Sigmoid colon (tissue), 4 donors: ENCODE data around the gene KRT72.

Experiments used
- POLR2AphosphoS5 ChIP-seq, 4 donors: sonication (generic); formaldehyde crosslinking; IDR thresholded peaks; one replicate each; pipeline ENCODE4 v1.6.1; 2017; ENCODE audit warnings: antibody characterized with exemption in 4 of 4
- TF ChIP-seq, protein P1 (sequence below), 4 experiments: fragments of 450-650 bp in 3 of 4; fragments of 200-600 bp in 1 of 4; IDR thresholded peaks; one replicate each; pipeline ENCODE4 v1.5.1; 2016 to 2019; ENCODE audit warnings: antibody characterized with exemption in 4 of 4, mild to moderate bottlenecking in 3 of 4, moderate library complexity in 2 of 4

DNA sequence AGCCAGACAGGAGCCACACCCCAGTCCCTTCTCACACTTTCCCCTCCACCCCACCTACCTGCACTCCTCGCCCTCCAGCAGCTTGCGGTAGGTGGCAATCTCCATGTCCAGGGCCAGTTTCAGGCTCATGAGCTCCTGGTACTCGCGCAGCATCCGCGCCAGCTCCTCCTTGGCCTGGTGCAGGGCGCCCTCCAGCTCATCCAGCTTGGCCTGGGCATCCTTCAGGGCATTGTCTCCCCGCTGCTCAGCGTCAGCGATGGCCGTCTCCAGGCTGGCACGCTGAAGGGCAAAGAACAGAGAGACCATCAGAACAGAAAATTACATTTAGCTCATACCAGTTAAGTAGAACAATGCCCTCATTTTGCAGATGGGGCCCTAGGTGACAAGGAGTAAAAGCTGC, 33.2 kb downstream of the KRT72 start:
- no peak for TF ChIP-seq POLR2AphosphoS5 (IDR thresholded peaks at IDR 0.05)
- TF ChIP-seq, protein P1, sequence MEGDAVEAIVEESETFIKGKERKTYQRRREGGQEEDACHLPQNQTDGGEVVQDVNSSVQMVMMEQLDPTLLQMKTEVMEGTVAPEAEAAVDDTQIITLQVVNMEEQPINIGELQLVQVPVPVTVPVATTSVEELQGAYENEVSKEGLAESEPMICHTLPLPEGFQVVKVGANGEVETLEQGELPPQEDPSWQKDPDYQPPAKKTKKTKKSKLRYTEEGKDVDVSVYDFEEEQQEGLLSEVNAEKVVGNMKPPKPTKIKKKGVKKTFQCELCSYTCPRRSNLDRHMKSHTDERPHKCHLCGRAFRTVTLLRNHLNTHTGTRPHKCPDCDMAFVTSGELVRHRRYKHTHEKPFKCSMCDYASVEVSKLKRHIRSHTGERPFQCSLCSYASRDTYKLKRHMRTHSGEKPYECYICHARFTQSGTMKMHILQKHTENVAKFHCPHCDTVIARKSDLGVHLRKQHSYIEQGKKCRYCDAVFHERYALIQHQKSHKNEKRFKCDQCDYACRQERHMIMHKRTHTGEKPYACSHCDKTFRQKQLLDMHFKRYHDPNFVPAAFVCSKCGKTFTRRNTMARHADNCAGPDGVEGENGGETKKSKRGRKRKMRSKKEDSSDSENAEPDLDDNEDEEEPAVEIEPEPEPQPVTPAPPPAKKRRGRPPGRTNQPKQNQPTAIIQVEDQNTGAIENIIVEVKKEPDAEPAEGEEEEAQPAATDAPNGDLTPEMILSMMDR (IDR thresholded peaks at IDR 0.05): no peak
